K562 treated with DMSO at 1 percent for 48 hours (cell line): ENCODE results near the gene HOGA1. TPM values are rescaled to one million over a fixed set of nuclear protein-coding genes. Genes with fewer than 3 reads are reported as not detected.

Experiments
- total RNA-seq: library from RNA; unstranded; fragments of 300-600 nt; gene quantifications from 2 replicates; pipeline ENCODE4 v1.2.3, GENCODE V29; 2022; ENCODE audit warnings: low replicate concordance; ENCODE audit errors: extremely low read depth

The HOGA1 gene
- total RNA-seq, result not detected in 2 replicates

DNA sequence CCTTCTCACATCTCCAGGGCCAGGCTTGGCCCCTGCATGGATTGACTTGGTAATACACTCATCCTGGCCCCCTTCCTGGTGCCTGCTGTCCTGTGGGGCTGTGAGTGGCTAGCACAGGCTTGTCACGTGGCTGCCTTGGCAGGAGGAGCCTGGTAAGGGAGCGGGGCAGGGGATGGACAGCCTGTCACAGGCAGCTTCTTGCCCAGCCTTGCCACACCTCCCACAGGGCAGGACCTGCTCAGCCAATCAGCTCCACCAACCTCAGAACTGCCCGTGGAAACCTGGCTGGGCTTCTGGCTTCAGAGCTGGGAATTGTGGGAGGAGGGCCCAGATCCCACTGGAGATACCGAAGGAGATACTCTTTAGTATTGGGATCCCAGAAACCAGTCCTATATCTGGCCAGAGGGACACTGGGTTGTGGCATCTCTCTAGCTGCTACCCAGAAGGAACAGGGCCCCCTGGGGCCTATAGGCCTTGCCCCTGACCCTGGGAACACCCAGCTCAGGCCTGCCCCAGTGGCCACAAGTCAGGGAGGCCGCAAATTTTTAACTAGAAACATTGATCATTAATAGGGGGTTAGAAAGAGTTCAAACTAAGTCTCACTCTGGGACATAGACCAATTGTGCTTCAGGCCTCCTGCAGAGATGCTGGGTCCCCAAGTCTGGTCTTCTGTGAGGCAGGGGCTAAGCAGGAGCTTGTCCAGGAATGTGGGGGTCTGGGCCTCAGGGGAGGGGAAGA is at the start of gene HOGA1:
TSS of gene HOGA1 (plus strand) at position 330 of the 738 bp plus-strand sequence. CDS start at position 645, 315 bp downstream.

DNA sequence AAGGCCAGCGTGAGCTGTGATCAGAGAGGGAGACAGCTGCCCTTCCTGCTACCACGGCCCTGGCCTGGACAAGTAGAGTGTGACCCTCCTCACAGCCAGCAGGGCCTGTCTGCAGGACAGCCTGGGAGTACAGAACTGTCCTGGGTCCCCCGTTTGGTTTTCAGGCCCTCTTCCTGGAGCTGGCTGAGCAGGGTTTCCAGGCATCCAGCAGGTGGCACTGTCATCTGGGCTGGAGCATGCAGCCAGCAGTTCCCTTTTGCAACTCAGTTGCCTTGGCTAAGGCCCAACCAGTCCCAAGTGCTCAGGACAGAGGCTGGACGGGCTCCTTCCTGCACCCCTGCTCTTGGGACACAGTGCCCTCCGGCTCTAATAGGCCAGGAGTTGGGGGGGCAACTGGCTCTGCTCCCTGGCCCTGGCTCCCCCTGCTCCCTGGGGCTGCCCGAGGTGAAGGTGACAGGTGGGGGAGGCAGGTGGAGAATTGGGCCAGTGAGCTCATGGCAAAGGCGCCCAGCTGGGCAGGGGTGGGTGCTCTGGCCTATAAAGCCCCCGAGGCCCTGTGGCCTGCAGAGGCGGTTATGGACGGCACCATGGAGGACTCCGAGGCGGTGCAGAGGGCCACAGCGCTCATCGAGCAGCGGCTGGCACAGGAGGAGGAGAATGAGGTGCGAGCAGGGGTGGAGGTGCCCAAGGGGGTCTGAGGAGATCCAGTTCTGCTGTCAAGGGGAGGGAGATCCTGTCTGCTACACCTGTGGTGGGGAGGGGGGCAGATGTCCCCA is 11.8 kb upstream of the HOGA1 start, which contains the start of gene ANKRD2:
TSS of gene ANKRD2 (plus strand) at position 566 of the 776 bp plus-strand sequence. CDS start at position 576, 10 bp downstream.

DNA sequence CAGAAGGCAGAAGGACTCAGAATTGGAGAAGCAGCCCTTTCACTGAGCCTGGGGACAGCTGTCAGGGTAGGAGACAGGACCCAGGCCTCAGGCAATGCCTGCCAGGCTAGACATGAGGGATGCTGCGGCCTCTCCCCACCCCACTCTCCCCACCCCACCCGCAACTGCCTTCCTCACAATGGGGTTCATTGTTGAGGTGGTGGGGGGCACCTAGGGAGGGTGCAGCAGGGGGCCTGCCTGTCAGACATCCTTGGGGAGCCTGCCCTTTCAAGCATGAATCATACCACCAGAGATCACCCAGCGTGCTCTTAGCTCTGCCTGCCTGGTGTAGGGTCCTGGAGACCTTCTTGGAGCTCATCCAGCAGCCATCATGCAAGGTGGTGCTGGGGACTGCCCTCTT is 5.3 kb downstream of the HOGA1 start, which contains the start of gene C10orf62:
TSS of gene C10orf62 (plus strand) at position 243 of the 400 bp plus-strand sequence. CDS start 177 bp downstream, outside the sequence.

DNA sequence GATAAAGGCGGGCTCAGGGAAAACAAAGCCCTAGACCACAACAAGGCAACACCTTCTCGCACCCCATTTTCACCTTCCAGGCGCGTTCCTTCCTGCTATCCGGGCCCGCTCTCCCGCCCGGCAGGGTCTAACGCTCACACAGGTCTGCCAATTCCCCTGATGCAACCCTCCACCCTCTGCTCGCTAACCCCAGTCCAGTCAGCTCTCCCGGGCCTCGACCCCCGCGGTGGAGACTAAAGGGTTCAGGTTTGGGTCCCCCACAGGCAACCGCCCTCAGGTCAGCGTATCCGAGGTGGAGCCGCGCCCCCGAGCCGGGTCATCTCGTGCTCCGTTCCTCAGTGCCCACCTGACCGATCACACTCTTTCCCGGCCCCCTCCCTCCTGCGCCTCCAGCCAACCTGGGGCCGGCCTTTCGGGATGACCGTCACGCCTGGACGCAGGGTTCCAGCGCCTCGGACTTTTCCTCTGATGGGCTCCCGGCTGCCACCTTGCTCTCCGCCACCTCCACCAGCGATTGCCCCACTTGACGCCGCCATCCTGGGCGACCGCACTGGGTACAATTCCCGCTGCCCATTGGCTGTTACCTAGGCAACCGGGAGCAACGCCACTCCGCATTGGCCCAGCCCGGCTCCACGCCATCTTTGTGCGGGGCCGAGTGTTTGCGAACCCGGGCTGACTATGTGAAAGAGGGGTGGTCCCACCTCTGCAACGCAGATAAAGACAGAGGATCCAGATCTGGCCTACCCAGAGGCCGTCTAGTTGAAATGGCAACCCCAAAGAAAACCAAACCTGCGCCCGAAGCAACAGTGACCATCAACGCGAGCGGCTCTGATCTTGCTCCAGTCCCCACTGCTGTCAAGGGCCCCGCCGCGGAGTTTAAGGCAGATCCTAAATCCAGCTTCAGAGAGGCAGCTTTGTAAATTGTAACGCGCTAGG is 49.0 kb downstream of the HOGA1 start, which contains the start of gene MORN4:
TSS of gene MORN4 (minus strand) at position 552 of the 936 bp plus-strand sequence. CDS start 13,847 bp downstream, outside the sequence.

DNA sequence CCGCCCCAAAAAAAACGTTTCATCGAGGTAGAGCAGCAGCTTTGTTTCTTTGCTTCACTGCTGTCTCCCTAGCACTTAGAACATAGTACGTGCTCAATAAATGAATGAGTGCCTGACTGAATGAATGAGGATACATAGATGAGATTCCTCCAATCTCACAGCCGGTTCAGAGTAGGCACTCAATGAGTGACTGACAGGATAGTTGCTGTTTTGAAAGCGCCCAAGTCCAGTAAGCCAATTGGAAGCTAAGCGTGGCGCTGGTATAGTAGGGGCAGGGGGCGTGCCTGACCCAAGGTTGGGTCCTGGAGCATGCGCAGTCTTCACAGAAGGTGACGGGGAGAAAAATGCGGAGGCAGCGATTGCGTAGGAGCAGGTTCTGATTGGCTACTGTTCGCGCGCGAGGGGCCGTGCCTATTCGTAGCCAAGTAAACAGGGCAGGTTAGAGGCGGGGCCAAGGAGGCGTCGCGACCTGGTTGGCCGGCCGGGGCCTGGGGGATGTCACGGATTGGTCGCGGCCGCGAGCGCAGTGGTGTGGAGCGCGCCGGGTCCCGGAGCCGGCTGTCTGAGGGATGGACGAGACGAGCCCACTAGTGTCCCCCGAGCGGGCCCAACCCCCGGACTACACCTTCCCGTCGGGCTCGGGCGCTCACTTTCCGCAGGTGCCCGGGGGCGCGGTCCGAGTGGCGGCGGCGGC is 56.1 kb downstream of the HOGA1 start, which contains the start of gene PI4K2A:
TSS of gene PI4K2A (plus strand) at position 498 of the 694 bp plus-strand sequence. CDS start at position 570, 72 bp downstream.

Other genes with a start within 250 kb of the HOGA1 start
- gene FRAT2, start 249.7 kb upstream of the HOGA1 start, total RNA-seq, result not detected in 2 replicates
- not detected in 2 replicates for gene RRP12, start 183.0 kb upstream of the HOGA1 start, total RNA-seq
- gene PGAM1, start 158.2 kb upstream of the HOGA1 start, total RNA-seq, result 259 TPM in 1 of 2 replicates, not detected in the other
- gene EXOSC1, start 138.4 kb upstream of the HOGA1 start, total RNA-seq, result not detected in 2 replicates
- not detected in 2 replicates for gene ZDHHC16, start 138.2 kb upstream of the HOGA1 start, total RNA-seq
- not detected in 2 replicates for gene MMS19, start 86.0 kb upstream of the HOGA1 start, total RNA-seq
- not detected in 2 replicates for gene UBTD1, start 85.5 kb upstream of the HOGA1 start, total RNA-seq
- gene ANKRD2, start 11.6 kb upstream of the HOGA1 start, total RNA-seq, result not detected in 2 replicates
- gene C10orf62, start 5.3 kb downstream of the HOGA1 start, total RNA-seq, result not detected in 2 replicates
- gene MORN4, start 49.1 kb downstream of the HOGA1 start, total RNA-seq, result not detected in 2 replicates
- gene PI4K2A, start 56.3 kb downstream of the HOGA1 start, total RNA-seq, result not detected in 2 replicates
- gene AVPI1, start 102.9 kb downstream of the HOGA1 start, total RNA-seq, result not detected in 2 replicates
- not detected in 2 replicates for gene MARVELD1, start 129.3 kb downstream of the HOGA1 start, total RNA-seq
- not detected in 2 replicates for gene ZFYVE27, start 152.7 kb downstream of the HOGA1 start, total RNA-seq
- gene SFRP5, start 187.6 kb downstream of the HOGA1 start, total RNA-seq, result not detected in 2 replicates